Measurements from ENCODE around the gene ANAPC5. TPM values are rescaled to one million over a fixed set of nuclear protein-coding genes. Genes with fewer than 3 reads are reported as not detected.
"Not testable (repeated sequence)": the region's sequence is repeated elsewhere in the genome, so short reads cannot be mapped to it uniquely, and the experiment has no call there.

The ANAPC5 gene
- total RNA-seq, 3 donors from 2014 or later = 109 to 169 (median 147) TPM

GRCh38 chr12:121383601-121384021 is 31.4 kb upstream of the ANAPC5 start:
- no peaks in the 10 kb centered on the region for H3K4me1 ChIP-seq
- H3K4me3 ChIP-seq = no peak overlapping the region
- no peaks in the 10 kb centered on the region for H3K36me3 ChIP-seq
- intact Hi-C loops (cut with DNase I; ENCODE audit: low total_unique reads) = no loop called here
- no peaks in the 10 kb centered on the region for H3K27me3 ChIP-seq
- no peak overlapping the region for H3K27ac ChIP-seq
- TF ChIP-seq POLR2AphosphoS5 (IDR thresholded peaks at IDR 0.05) (no peak), CTCF (IDR thresholded peaks at IDR 0.05) (no peak), POLR2A (IDR thresholded peaks at IDR 0.05) (no peak)
- DNase-seq (ENCODE audit: low spot score in 2 of 2) = no peak
- no peaks in the 10 kb centered on the region for H3K9me3 ChIP-seq

GRCh38 chr12:121379945-121380344 is 27.7 kb upstream of the ANAPC5 start:
- no peak overlapping the region for H3K27ac ChIP-seq
- intact Hi-C loops (cut with DNase I; ENCODE audit: low total_unique reads) = no loop called here
- H3K4me1 ChIP-seq = no peaks in the 10 kb centered on the region
- H3K36me3 ChIP-seq = no peaks in the 10 kb centered on the region
- H3K4me3 ChIP-seq = no peak overlapping the region
- TF ChIP-seq CTCF (IDR thresholded peaks at IDR 0.05) (no peak), POLR2A (IDR thresholded peaks at IDR 0.05) (no peak), POLR2AphosphoS5 (IDR thresholded peaks at IDR 0.05) (no peak)
- no peak for DNase-seq (ENCODE audit: low spot score in 2 of 2)
- no peaks in the 10 kb centered on the region for H3K9me3 ChIP-seq
- H3K27me3 ChIP-seq = no peaks in the 10 kb centered on the region

- intact Hi-C loops (cut with DNase I; ENCODE audit: low total_unique reads) = no loop called here
- H3K4me1 ChIP-seq = no peaks in the 10 kb centered on the region
- no peaks in the 10 kb centered on the region for H3K9me3 ChIP-seq
- no peak for TF ChIP-seq POLR2A (IDR thresholded peaks at IDR 0.05)
- no peak for TF ChIP-seq CTCF (IDR thresholded peaks at IDR 0.05)
- no peak for TF ChIP-seq POLR2AphosphoS5 (IDR thresholded peaks at IDR 0.05)
- H3K27ac ChIP-seq = no peak overlapping the region
- no peak for DNase-seq (ENCODE audit: low spot score in 2 of 2)
- no peak overlapping the region for H3K4me3 ChIP-seq
- H3K27me3 ChIP-seq = no peaks in the 10 kb centered on the region
- H3K36me3 ChIP-seq = no peaks in the 10 kb centered on the region
Observed at GRCh38 chr12:121378736-121379135, 26.5 kb upstream of the ANAPC5 start.

- Histone ChIP-seq H3K27ac (no peak overlapping the region), H3K4me3 (no peak overlapping the region), H3K9me3 (no peaks in the 10 kb centered on the region), H3K27me3 (no peaks in the 10 kb centered on the region), H3K36me3 (no peaks in the 10 kb centered on the region), H3K4me1 (no peaks in the 10 kb centered on the region)
- TF ChIP-seq POLR2AphosphoS5 (IDR thresholded peaks at IDR 0.05) (no peak), POLR2A (IDR thresholded peaks at IDR 0.05) (no peak), CTCF (IDR thresholded peaks at IDR 0.05) (no peak)
- intact Hi-C loops (cut with DNase I; ENCODE audit: low total_unique reads) = no loop called here
- DNase-seq (ENCODE audit: low spot score in 2 of 2) = no peak
Observed at GRCh38 chr12:121376754-121377697, 24.8 kb upstream of the ANAPC5 start.

GRCh38 chr12:121374945-121375584 is 22.9 kb upstream of the ANAPC5 start:
- H3K27me3 ChIP-seq; H3K4me3 ChIP-seq; H3K9me3 ChIP-seq; DNase-seq (ENCODE audit: low spot score in 2 of 2); H3K27ac ChIP-seq; H3K4me1 ChIP-seq; intact Hi-C loops (cut with DNase I; ENCODE audit: low total_unique reads); H3K36me3 ChIP-seq: not testable (repeated sequence)

GRCh38 chr12:121374336-121374735 is 22.1 kb upstream of the ANAPC5 start:
- intact Hi-C loops (cut with DNase I; ENCODE audit: low total_unique reads) = not testable (repeated sequence)

More at GRCh38 chr12:121374336-121374735, 22.1 kb upstream of the ANAPC5 start:
- H3K4me3 ChIP-seq; DNase-seq (ENCODE audit: low spot score in 2 of 2); H3K27ac ChIP-seq; H3K27me3 ChIP-seq; H3K9me3 ChIP-seq; H3K4me1 ChIP-seq; H3K36me3 ChIP-seq: not testable (repeated sequence)
